Measurements from ENCODE around the gene SYCP2L. TPM values are rescaled to one million over a fixed set of nuclear protein-coding genes. Genes with fewer than 3 reads are reported as not detected.

Gene SYCP2L
- total and polyA plus RNA-seq, 10 of the 15 experiments (the other 5 are each of a cell fraction or from before 2014, with no cell fraction given) = 0.03 to 0.12 (median 0.04) TPM; not detected in 7

GRCh38 chr6:10961837-10962236 is 75.0 kb downstream of the SYCP2L start:
- Histone ChIP-seq H3K4me1 (ENCODE audit: control insufficient read depth, insufficient read depth, low read length) (peaks cover 4% of the 10 kb centered on the region), H4K20me1 (ENCODE audit: control insufficient read depth, insufficient read depth) (no peaks in the 10 kb centered on the region), H3K4me3 (no peak overlapping the region), H3K79me2 (ENCODE audit: control insufficient read depth, insufficient read depth, low read length) (no peaks in the 10 kb centered on the region), H3K4me2 (ENCODE audit: control insufficient read depth, insufficient read depth) (no peak overlapping the region), H3K27me3 (replicated peaks in 1 of 2; ENCODE audit: control insufficient read depth in 2 of 2, insufficient read depth in 2 of 2, low read length in 1 of 2) (no peaks in the 10 kb centered on the region), H3K9me3 (replicated peaks; ENCODE audit: control insufficient read depth, insufficient read depth, low read length) (peaks cover 3% of the 10 kb centered on the region), H3K36me3 (ENCODE audit: control insufficient read depth in 2 of 2, insufficient read depth in 2 of 2, low read length in 1 of 2) (no peaks in the 10 kb centered on the region), H3K27ac (ENCODE audit: control insufficient read depth, insufficient read depth) (no peak overlapping the region), H3K9ac (ENCODE audit: control insufficient read depth, insufficient read depth, low read length) (no peak overlapping the region), H2AFZ (ENCODE audit: control insufficient read depth, low read depth, low read length) (no peak overlapping the region)
- FAIRE-seq (no peak), ATAC-seq (no peak), DNase-seq (ENCODE audit: low read depth, low spot score) (no peak)
- intact Hi-C loops (cut with micrococcal nuclease; ENCODE audit: unreplicated experiment) = no loop called here
- ChIA-PET SMC1A (ENCODE audit: uncharacterized antibody, unreplicated experiment) (interaction anchor here (0.7 to 1.5 kb wide), 3 partner anchors 10 to 107 kb away, joined by 3 to 4 read pairs (median 3); no protein-coding TSS in a partner anchor), CTCF (interaction anchor here (1.3 to 3.2 kb wide), 4 partner anchors 11 to 107 kb away, joined by 3 to 12 read pairs (median 4); no protein-coding TSS in a partner anchor), POLR2A (no interaction called here), RAD21 (ENCODE audit: unreplicated experiment) (interaction anchor here (1.6 kb wide), 1 partner anchor 107 kb away, joined by 4 read pairs; no protein-coding TSS in a partner anchor)
- 71% methylated on average over 3 of the region's 3 CpGs for WGBS (ENCODE audit: insufficient coverage, insufficient replicate concordance, low lambda C conversion rate, missing lambda C conversion rate)
- in situ Hi-C loops (cut with MboI) = no loop called here
- no TSS peak for BruUV-seq (replicated peaks)
- no peak for TF ChIP-seq TCF7 (IDR thresholded peaks at IDR 0.05; ENCODE audit: borderline replicate concordance)
- no peak for TF ChIP-seq REST (IDR thresholded peaks at IDR 0.05; ENCODE audit: low read depth, low read length)
- TF ChIP-seq RAD51 (IDR thresholded peaks at IDR 0.05) = no peak
- no peak for TF ChIP-seq CEBPZ (IDR thresholded peaks at IDR 0.05; ENCODE audit: low read depth, low read length)
- no peak for TF ChIP-seq SRF (IDR thresholded peaks at IDR 0.05; ENCODE audit: low read depth in 2 of 2, low read length in 2 of 2)
- TF ChIP-seq RCOR1 (conservative IDR thresholded peaks at IDR 0.05; ENCODE audit: low read depth, low read length) = no peak
- no peak for TF ChIP-seq ZNF687 (IDR thresholded peaks at IDR 0.05)
- no peak for TF ChIP-seq NR2C1 (IDR thresholded peaks at IDR 0.05)
- TF ChIP-seq CBFB (IDR thresholded peaks at IDR 0.05; ENCODE audit: low read depth) = no peak
- no peak for TF ChIP-seq YBX1 (IDR thresholded peaks at IDR 0.05)
- TF ChIP-seq MLLT1 (IDR thresholded peaks at IDR 0.05) = no peak
- no peak for TF ChIP-seq SMC3 (IDR thresholded peaks at IDR 0.05; ENCODE audit: borderline replicate concordance, low read length)

Data from GM12878 (cell line).